GM12878 (cell line): ENCODE results near the gene PCDHGA5. TPM values are rescaled to one million over a fixed set of nuclear protein-coding genes. Genes with fewer than 3 reads are reported as not detected.
"Not testable (repeated sequence)": the region's sequence is repeated elsewhere in the genome, so short reads cannot be mapped to it uniquely, and the experiment has no call there.

ENCODE experiments used
- ATAC-seq: fragments of 200-7000 bp; cut with Tn5 transposase; 3 replicates; pipeline ENCODE4 v1.9.1; 2020; ENCODE audit warnings: mild to moderate bottlenecking, moderate library complexity
- BruUV-seq: library from RNA; stranded (reverse); fragments of 400-500 nt; replicated peaks from 2 replicates; lab custom pipeline; 2021; lab: Mats Ljungman, UMichigan
- CTCF ChIA-PET: fragments of 300-600 bp; sonication (Branson Sonifier 250); formaldehyde crosslinking; extraction: SDS; loops from one replicate; lab custom pipeline; 2021; ENCODE audit warnings: inconsistent platforms; lab: Yijun Ruan, JAX
- POLR2A ChIA-PET: fragments of 350-600 bp; formaldehyde crosslinking; extraction: SDS; loops from one replicate; lab custom pipeline; 2021; ENCODE audit warnings: inconsistent platforms; lab: Charles Lee
- RAD21 ChIA-PET: fragments of 300-600 bp; sonication (Branson Sonifier 250); formaldehyde crosslinking; loops from one replicate; lab custom pipeline; 2023; ENCODE audit warnings: antibody characterized with exemption; ENCODE audit not compliant: unreplicated experiment; lab: Charles Lee
- SMC1A ChIA-PET: fragments of 300-600 bp; sonication (Branson Sonifier 250); formaldehyde crosslinking; loops from one replicate; lab custom pipeline; 2023; ENCODE audit not compliant: unreplicated experiment, uncharacterized antibody; lab: Charles Lee
- DNase-seq: peaks from one replicate; pipeline ENCODE4 v3.0.0-alpha.2; 2011; ENCODE audit warnings: low read depth, low spot score
- FAIRE-seq: peaks from 3 replicates; lab custom pipeline; 2011; peaks lifted over from hg19 to GRCh38; lab: Jason Lieb, UNC
- H2AFZ ChIP-seq: 2 replicates; pipeline ENCODE4 v1.6.0; 2011; ENCODE audit warnings: low read depth, low read length, control low read depth; ENCODE audit not compliant: control insufficient read depth
- H3K27ac ChIP-seq: 2 replicates; pipeline ENCODE4 v1.5.1; 2011; ENCODE audit warnings: control low read depth; ENCODE audit not compliant: control insufficient read depth, insufficient read depth
- H3K27me3 ChIP-seq, 2 experiments: replicated peaks in 1 of 2; 2 replicates each; pipeline versions ENCODE4 v1.6.0 to v1.6.1; 2011; ENCODE audit warnings: low read length in 1 of 2; ENCODE audit not compliant: control insufficient read depth in 2 of 2, insufficient read depth in 2 of 2
- H3K36me3 ChIP-seq, 2 experiments: 2 replicates each; pipeline ENCODE4 v1.5.1; 2011; ENCODE audit warnings: low read length in 1 of 2; ENCODE audit not compliant: control insufficient read depth in 2 of 2, insufficient read depth in 2 of 2
- H3K4me1 ChIP-seq: 2 replicates; pipeline ENCODE4 v1.6.1; 2011; ENCODE audit warnings: mild to moderate bottlenecking, low read length, moderate library complexity, mixed read lengths; ENCODE audit not compliant: control insufficient read depth, insufficient read depth
- H3K4me2 ChIP-seq: 2 replicates; pipeline ENCODE4 v1.6.0; 2011; ENCODE audit warnings: control low read depth; ENCODE audit not compliant: control insufficient read depth, insufficient read depth
- H3K4me3 ChIP-seq: fragments of 200-600 bp; sonication (generic); 2 replicates; pipeline ENCODE4 v1.5.1; 2016
- H3K79me2 ChIP-seq: 2 replicates; pipeline ENCODE4 v1.6.0; 2011; ENCODE audit warnings: low read length; ENCODE audit not compliant: control insufficient read depth, insufficient read depth
- H3K9ac ChIP-seq: 2 replicates; pipeline ENCODE4 v1.8.0; 2011; ENCODE audit warnings: low read length, control low read depth, mixed read lengths; ENCODE audit not compliant: control insufficient read depth, insufficient read depth
- H3K9me3 ChIP-seq: replicated peaks from 3 replicates; pipeline ENCODE4 v1.5.1; 2011; ENCODE audit warnings: mild to moderate bottlenecking, low read length; ENCODE audit not compliant: control insufficient read depth, insufficient read depth
- H4K20me1 ChIP-seq: 2 replicates; pipeline ENCODE4 v1.6.0; 2011; ENCODE audit not compliant: control insufficient read depth, insufficient read depth
- CBX5 ChIP-seq: sonication (generic); IDR thresholded peaks from 2 replicates; pipeline ENCODE4 v1.6.1; 2016; ENCODE audit warnings: low read depth, moderate library complexity, mild to moderate bottlenecking, inconsistent platforms
- CREB1 ChIP-seq: IDR thresholded peaks from 2 replicates; pipeline ENCODE4 v1.6.1; 2012; ENCODE audit warnings: low read depth, mild to moderate bottlenecking, inconsistent platforms
- CREM ChIP-seq: IDR thresholded peaks from 2 replicates; pipeline ENCODE4 v1.6.1; 2014; ENCODE audit warnings: antibody characterized with exemption, low read depth
- HCFC1 ChIP-seq: fragments of 150-350 bp; IDR thresholded peaks from 2 replicates; pipeline ENCODE4 v1.6.1; 2014; ENCODE audit warnings: low read length
- RAD21 ChIP-seq: IDR thresholded peaks from 2 replicates; pipeline ENCODE4 v1.6.1; 2011; ENCODE audit warnings: mild to moderate bottlenecking, low read depth, low read length, moderate library complexity; ENCODE audit not compliant: insufficient read depth
- YY1 ChIP-seq: IDR thresholded peaks from 2 replicates; pipeline ENCODE4 v1.6.1; 2011; ENCODE audit warnings: low read depth, mild to moderate bottlenecking, low read length
- ZNF207 ChIP-seq: fragments of 450-650 bp; IDR thresholded peaks from 2 replicates; pipeline ENCODE4 v1.6.1; 2014; ENCODE audit warnings: antibody characterized with exemption, mild to moderate bottlenecking, borderline replicate concordance
- WGBS: methylation state at CpG from one replicate; pipeline ENCODE4 v1.1.6; 2016; ENCODE audit warnings: low lambda C conversion rate; ENCODE audit not compliant: insufficient replicate concordance, insufficient coverage; ENCODE audit errors: missing lambda C conversion rate; 5-methylcytosine and 5-hydroxymethylcytosine counted together
- in situ Hi-C: fragments of 300-500 bp; cut with MboI; formaldehyde crosslinking; loops from 9 replicates; pipeline ENCODE4 v1.14.3; 2018; ENCODE audit warnings: mixed read lengths
- intact Hi-C: fragments of 100-400 bp; cut with micrococcal nuclease; formaldehyde crosslinking; loops from one replicate; pipeline ENCODE4 v1.14.2; 2022; ENCODE audit not compliant: unreplicated experiment
- polyA plus RNA-seq, 11 experiments: library from polyadenylated mRNA; depleted of rRNA in 4 of 11; unstranded in 6 of 11; stranded (reverse) in 5 of 11; fragments of >200 nt; fragmentation: Nextera tagmentation in 4 of 11; fragmentation: Illumina TruSeq in 1 of 11; extraction: Ambion mirVana in 4 of 11; extraction: Trizol in 1 of 11; gene quantifications; 1 replicate in 1 of 11; 2 replicates in 10 of 11; pipeline versions ENCODE4 v1.2.1 to v1.2.3, GENCODE V29; 2011 to 2016; ENCODE audit warnings: inconsistent platforms in 2 of 11, missing spikeins in 2 of 11, low read depth in 1 of 11
- total RNA-seq, 4 experiments: library from RNA; depleted of rRNA in 3 of 4; stranded (reverse); fragments of >200 nt in 3 of 4; fragmentation: Illumina TruSeq in 1 of 4; extraction: Trizol in 1 of 4; gene quantifications; 2 replicates each; pipeline versions ENCODE4 v1.2.1 to v1.2.3, GENCODE V29; 2013 to 2021
- TF ChIP-seq, protein P1 (sequence below): IDR thresholded peaks from 2 replicates; pipeline ENCODE4 v1.6.1; 2012; ENCODE audit warnings: low read depth, low read length, improper control_type of control experiment
- TF ChIP-seq, protein P2 (sequence below), 3 experiments: IDR thresholded peaks in 2 of 3; conservative IDR thresholded peaks in 1 of 3; 2 replicates each; pipeline ENCODE4 v1.5.1; 2011; ENCODE audit warnings: low read depth in 3 of 3, low read length in 3 of 3, mild to moderate bottlenecking in 3 of 3, control low read depth in 2 of 3, moderate library complexity in 2 of 3, inconsistent platforms in 1 of 3, mixed read lengths in 1 of 3; ENCODE audit not compliant: control insufficient read depth in 2 of 3, insufficient read depth in 1 of 3; ENCODE audit errors: extremely low read depth in 1 of 3

Gene PCDHGA5
- total and polyA plus RNA-seq, 10 of the 15 experiments (the other 5 are each of a cell fraction or from before 2014, with no cell fraction given) = 0.10 to 0.23 (median 0.16) TPM; not detected in 4

GRCh38 chr5:141403387-141403786 is 39.4 kb downstream of the PCDHGA5 start:
- POLR2A ChIA-PET = no interaction called here
- Histone ChIP-seq H3K27me3 (no peaks in the 10 kb centered on the region), H3K9me3 (peaks cover 21% of the 10 kb centered on the region), H3K79me2 (no peaks in the 10 kb centered on the region), H3K9ac (no peak overlapping the region), H3K4me3 (no peak overlapping the region), H4K20me1 (no peaks in the 10 kb centered on the region), H3K27ac (no peak overlapping the region), H3K36me3 (no peaks in the 10 kb centered on the region), H2AFZ (no peak overlapping the region), H3K4me2 (no peak overlapping the region), H3K4me1 (no peaks in the 10 kb centered on the region)
- intact Hi-C loops (no loop called here), in situ Hi-C loops (no loop called here)
- FAIRE-seq (no peak), DNase-seq (no peak), ATAC-seq (no peak)
- SMC1A ChIA-PET = interaction anchor here (0.7 to 1.4 kb wide), 2 partner anchors 9 to 33 kb away, joined by 3 to 4 read pairs; partner anchors contain the start of genes PCDHGA10 and PCDHGB3
- RAD21 ChIA-PET = no interaction called here
- no peak for TF ChIP-seq ZNF207
- TF ChIP-seq HCFC1 = no peak
- TF ChIP-seq, protein P1, sequence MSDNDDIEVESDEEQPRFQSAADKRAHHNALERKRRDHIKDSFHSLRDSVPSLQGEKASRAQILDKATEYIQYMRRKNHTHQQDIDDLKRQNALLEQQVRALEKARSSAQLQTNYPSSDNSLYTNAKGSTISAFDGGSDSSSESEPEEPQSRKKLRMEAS = no peak
- no peak for TF ChIP-seq YY1
- CTCF ChIA-PET = interaction anchor here (0.6 to 1.7 kb wide), 6 partner anchors 9 to 736 kb away, joined by 3 to 8 read pairs (median 3); partner anchors contain the start of genes PCDHGA10 and PCDHGA12
- no TSS peak for BruUV-seq
- WGBS = 74% methylated on average over 22 of the region's 22 CpGs

DNA sequence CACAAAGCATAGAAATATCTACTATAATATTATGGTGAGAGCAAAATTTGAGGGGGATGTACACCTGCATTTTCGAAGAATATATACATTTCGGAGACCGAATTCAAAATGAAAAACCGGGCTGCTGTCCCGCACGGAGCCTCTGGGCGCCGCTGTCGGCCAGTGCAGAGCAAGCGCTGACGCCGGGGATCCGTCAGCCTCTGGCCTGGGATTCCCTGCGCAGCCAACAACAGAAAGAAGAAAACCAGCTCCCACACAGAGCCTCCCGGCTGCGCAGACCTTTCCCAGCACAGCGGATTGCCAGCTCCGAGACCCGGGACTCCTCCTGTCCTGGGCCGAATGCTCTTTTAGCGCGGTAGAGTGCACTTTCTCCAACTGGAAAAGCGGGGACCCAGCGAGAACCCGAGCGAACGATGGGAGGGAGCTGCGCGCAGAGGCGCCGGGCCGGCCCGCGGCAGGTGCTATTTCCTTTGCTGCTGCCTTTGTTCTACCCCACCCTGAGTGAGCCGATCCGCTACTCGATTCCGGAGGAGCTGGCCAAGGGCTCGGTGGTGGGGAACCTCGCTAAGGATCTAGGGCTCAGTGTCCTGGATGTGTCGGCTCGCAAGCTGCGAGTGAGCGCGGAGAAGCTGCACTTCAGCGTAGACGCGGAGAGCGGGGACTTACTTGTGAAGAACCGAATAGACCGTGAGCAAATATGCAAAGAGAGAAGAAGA is 44.0 kb downstream of the PCDHGA5 start, which contains the start of gene PCDHGB6:
Gene PCDHGB6 (plus strand): TSS at position 232 of the 716 bp plus-strand sequence. CDS start 182 bp downstream, at position 414.
- RAD21 ChIA-PET = interaction anchor here (1.0 kb wide), 1 partner anchor 156 kb away, joined by 4 read pairs; no protein-coding TSS in a partner anchor
- SMC1A ChIA-PET = interaction anchor here (1.6 kb wide), 1 partner anchor 150 kb away, joined by 4 read pairs; no protein-coding TSS in a partner anchor
- CTCF ChIA-PET = interaction anchor here (1.1 to 3.7 kb wide), 6 partner anchors 11 to 156 kb away, joined by 3 to 20 read pairs (median 8); partner anchors contain the start of genes PCDHGA12, PCDHGB3 and PCDHGC3
- 81% methylated on average over 43 of the region's 51 CpGs for WGBS
- Histone ChIP-seq H3K4me2 (0 out of 2 replicates have a peak within 1 kb of the TSS, but pooled peaks have one; percentile 9), H3K9me3 (peaks cover 13% of the 10 kb centered on the region; the same call in 2 of the 3 replicates)
- intact Hi-C loops, H3K27ac ChIP-seq, H3K9ac ChIP-seq, H3K27me3 ChIP-seq, POLR2A ChIA-PET, H3K4me3 ChIP-seq, DNase-seq, H3K36me3 ChIP-seq, H4K20me1 ChIP-seq, H3K79me2 ChIP-seq, H2AFZ ChIP-seq, FAIRE-seq, BruUV-seq, H3K4me1 ChIP-seq, in situ Hi-C loops: not testable (repeated sequence)
- peak; percentile 69 for ATAC-seq
- 0 out of 2 replicates have a peak, but pooled peaks have one; percentile 35 for TF ChIP-seq CREB1
- peak; percentile 54 for TF ChIP-seq RAD21
- 0 out of 2 replicates have a peak, but pooled peaks have one; percentile 64 for TF ChIP-seq CBX5
- TF ChIP-seq CREM = peak; percentile 41; the same call in 1 of the 2 replicates
- TF ChIP-seq, protein P2, sequence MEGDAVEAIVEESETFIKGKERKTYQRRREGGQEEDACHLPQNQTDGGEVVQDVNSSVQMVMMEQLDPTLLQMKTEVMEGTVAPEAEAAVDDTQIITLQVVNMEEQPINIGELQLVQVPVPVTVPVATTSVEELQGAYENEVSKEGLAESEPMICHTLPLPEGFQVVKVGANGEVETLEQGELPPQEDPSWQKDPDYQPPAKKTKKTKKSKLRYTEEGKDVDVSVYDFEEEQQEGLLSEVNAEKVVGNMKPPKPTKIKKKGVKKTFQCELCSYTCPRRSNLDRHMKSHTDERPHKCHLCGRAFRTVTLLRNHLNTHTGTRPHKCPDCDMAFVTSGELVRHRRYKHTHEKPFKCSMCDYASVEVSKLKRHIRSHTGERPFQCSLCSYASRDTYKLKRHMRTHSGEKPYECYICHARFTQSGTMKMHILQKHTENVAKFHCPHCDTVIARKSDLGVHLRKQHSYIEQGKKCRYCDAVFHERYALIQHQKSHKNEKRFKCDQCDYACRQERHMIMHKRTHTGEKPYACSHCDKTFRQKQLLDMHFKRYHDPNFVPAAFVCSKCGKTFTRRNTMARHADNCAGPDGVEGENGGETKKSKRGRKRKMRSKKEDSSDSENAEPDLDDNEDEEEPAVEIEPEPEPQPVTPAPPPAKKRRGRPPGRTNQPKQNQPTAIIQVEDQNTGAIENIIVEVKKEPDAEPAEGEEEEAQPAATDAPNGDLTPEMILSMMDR (IDR thresholded peaks at IDR 0.05 in 2 of 3, conservative IDR thresholded peaks at IDR 0.05 in 1 of 3; ENCODE audit: control insufficient read depth in 2 of 3, extremely low read depth in 1 of 3, insufficient read depth in 1 of 3, low read depth in 3 of 3, low read length in 3 of 3) = peak; percentile 56 to 57 (median 56); a peak in 5 of 6 replicates
